Measurements from ENCODE around the gene KCNS3. TPM values are rescaled to one million over a fixed set of nuclear protein-coding genes. Genes with fewer than 3 reads are reported as not detected.

The KCNS3 gene
- total RNA-seq, 6 experiments from 2014 or later: 0.83 to 2.1 (median 1.3) TPM

- H3K9me3 Mint-ChIP-seq: no peaks in the 10 kb centered on the region
- H3K36me3 Mint-ChIP-seq (ENCODE audit: low read depth): no peaks in the 10 kb centered on the region
- H3K27me3 Mint-ChIP-seq (ENCODE audit: insufficient read depth): no peaks in the 10 kb centered on the region; the same call in none of the 2 replicates
- no peak overlapping the region for H3K27ac Mint-ChIP-seq
- H3K4me3 Mint-ChIP-seq: no peak overlapping the region
- TF ChIP-seq CTCF (IDR thresholded peaks at IDR 0.05): no peak
- H3K4me1 Mint-ChIP-seq (ENCODE audit: low read depth): no peaks in the 10 kb centered on the region
- DNase-seq: no peak
These were observed 16.1 kb downstream of the KCNS3 start for GRCh38 chr2:17894556-17894955.

- TF ChIP-seq CTCF (IDR thresholded peaks at IDR 0.05): no peak
- Mint-ChIP-seq H3K4me3 (no peak overlapping the region), H3K27me3 (ENCODE audit: insufficient read depth) (no peaks in the 10 kb centered on the region; the same call in 1 of the 2 replicates), H3K27ac (no peak overlapping the region), H3K4me1 (ENCODE audit: low read depth) (no peaks in the 10 kb centered on the region), H3K9me3 (no peaks in the 10 kb centered on the region), H3K36me3 (ENCODE audit: low read depth) (no peaks in the 10 kb centered on the region)
- DNase-seq: no peak
These were observed 21.4 kb downstream of the KCNS3 start for GRCh38 chr2:17899871-17900270.

- no peaks in the 10 kb centered on the region; the same call in 1 of the 2 replicates for H3K27me3 Mint-ChIP-seq (ENCODE audit: insufficient read depth)
- no peak for DNase-seq
- H3K36me3 Mint-ChIP-seq (ENCODE audit: low read depth): no peaks in the 10 kb centered on the region
- no peak overlapping the region for H3K27ac Mint-ChIP-seq
- no peaks in the 10 kb centered on the region for H3K4me1 Mint-ChIP-seq (ENCODE audit: low read depth)
- TF ChIP-seq CTCF (IDR thresholded peaks at IDR 0.05): no peak
- H3K9me3 Mint-ChIP-seq: no peaks in the 10 kb centered on the region
- H3K4me3 Mint-ChIP-seq: no peak overlapping the region
These were observed 22.8 kb downstream of the KCNS3 start for GRCh38 chr2:17901246-17901645.

- no peaks in the 10 kb centered on the region for H3K36me3 Mint-ChIP-seq (ENCODE audit: low read depth)
- H3K4me3 Mint-ChIP-seq: no peak overlapping the region
- no peaks in the 10 kb centered on the region for H3K4me1 Mint-ChIP-seq (ENCODE audit: low read depth)
- TF ChIP-seq CTCF (IDR thresholded peaks at IDR 0.05): no peak
- peaks cover 7% of the 10 kb centered on the region for H3K9me3 Mint-ChIP-seq
- H3K27ac Mint-ChIP-seq: no peak overlapping the region
- peaks cover 2% of the 10 kb centered on the region for H3K27me3 Mint-ChIP-seq (ENCODE audit: insufficient read depth)
- DNase-seq: no peak
These were observed 32.5 kb downstream of the KCNS3 start for GRCh38 chr2:17910980-17911379.

- peaks cover 2% of the 10 kb centered on the region for H3K27me3 Mint-ChIP-seq (ENCODE audit: insufficient read depth)
- H3K4me3 Mint-ChIP-seq: no peak overlapping the region
These were observed 33.2 kb downstream of the KCNS3 start for GRCh38 chr2:17911491-17912260.

More at GRCh38 chr2:17911491-17912260, 33.2 kb downstream of the KCNS3 start:
- Mint-ChIP-seq H3K9me3 (peaks cover 7% of the 10 kb centered on the region), H3K4me1 (ENCODE audit: low read depth) (no peaks in the 10 kb centered on the region), H3K36me3 (ENCODE audit: low read depth) (no peaks in the 10 kb centered on the region), H3K27ac (no peak overlapping the region)
- DNase-seq: no peak
- no peak for TF ChIP-seq CTCF (IDR thresholded peaks at IDR 0.05)
